CD4-positive, alpha-beta T cell (primary cell): ENCODE data around the gene MALSU1. TPM values are rescaled to one million over a fixed set of nuclear protein-coding genes. Genes with fewer than 3 reads are reported as not detected.

Experiments used
- ATAC-seq: fragments of 200-7000 bp; cut with Tn5 transposase; one replicate; pipeline ENCODE4 v1.10.0; 2022; ENCODE audit warnings: mild to moderate bottlenecking; ENCODE audit not compliant: poor library complexity
- CTCF ChIA-PET: fragments of 350-600 bp; sonication (Branson Sonifier 250); formaldehyde crosslinking; loops from one replicate; lab custom pipeline; 2021; ENCODE audit warnings: antibody characterized with exemption, inconsistent platforms; lab: Charles Lee
- POLR2A ChIA-PET: fragments of 350-600 bp; sonication (Branson Sonifier 250); formaldehyde crosslinking; loops from one replicate; lab custom pipeline; 2021; ENCODE audit warnings: antibody characterized with exemption, inconsistent platforms; lab: Charles Lee
- DNase-seq, 14 experiments: peaks; one replicate each; pipeline ENCODE4 v3.0.0-alpha.2; 2013 to 2020; ENCODE audit warnings: mixed read lengths in 2 of 14
- H3K27ac ChIP-seq, 2 donors: one replicate each; pipeline versions ENCODE4 v1.5.1 to v1.7.0; 2013; ENCODE audit warnings: low read length in 2 of 2, low read depth in 1 of 2, mild to moderate bottlenecking in 1 of 2
- H3K27me3 ChIP-seq, 2 experiments: 1 replicate in 1 of 2; 2 replicates in 1 of 2; pipeline versions ENCODE4 v1.6.1 to v1.7.0; 2013; ENCODE audit warnings: low read length in 2 of 2, control low read depth in 1 of 2, mild to moderate bottlenecking in 1 of 2, moderate library complexity in 1 of 2; ENCODE audit not compliant: insufficient read depth in 2 of 2, control insufficient read depth in 1 of 2
- H3K36me3 ChIP-seq: one replicate; pipeline ENCODE4 v1.6.1; 2013; ENCODE audit warnings: low read length, control low read depth; ENCODE audit not compliant: insufficient read depth
- H3K4me1 ChIP-seq: one replicate; pipeline ENCODE4 v1.6.1; 2013; ENCODE audit warnings: low read length, control low read depth; ENCODE audit not compliant: insufficient read depth
- H3K4me3 ChIP-seq: one replicate; pipeline ENCODE4 v1.5.1; 2013; ENCODE audit warnings: mild to moderate bottlenecking, low read length, moderate library complexity
- H3K9me3 ChIP-seq, 2 experiments: 1 replicate in 1 of 2; 2 replicates in 1 of 2; pipeline versions ENCODE4 v1.6.1 to v1.7.0; 2013; ENCODE audit warnings: low read length in 2 of 2, mild to moderate bottlenecking in 2 of 2, control low read depth in 1 of 2, moderate library complexity in 1 of 2; ENCODE audit not compliant: control insufficient read depth in 1 of 2, insufficient read depth in 1 of 2
- H3K27ac Mint-ChIP-seq: one replicate; pipeline ENCODE4 v1.8.0; 2020; ENCODE audit warnings: mixed read lengths
- H3K27me3 Mint-ChIP-seq: one replicate; pipeline ENCODE4 v1.8.0; 2021; ENCODE audit warnings: mixed read lengths
- H3K36me3 Mint-ChIP-seq: one replicate; pipeline ENCODE4 v1.8.0; 2021; ENCODE audit warnings: low read depth, mixed read lengths
- H3K4me1 Mint-ChIP-seq: one replicate; pipeline ENCODE4 v1.8.0; 2021; ENCODE audit warnings: low read depth, mixed read lengths
- H3K4me3 Mint-ChIP-seq: one replicate; pipeline ENCODE4 v1.8.0; 2020; ENCODE audit warnings: mild to moderate bottlenecking, mixed read lengths
- H3K9me3 Mint-ChIP-seq: one replicate; pipeline ENCODE4 v1.8.0; 2020; ENCODE audit warnings: mixed read lengths
- intact Hi-C, 2 experiments: fragments of 100-400 bp; cut with DNase I in 1 of 2; cut with micrococcal nuclease in 1 of 2; formaldehyde crosslinking; loops; one replicate each; pipeline versions ENCODE4 v1.15.1 to v1.9.0; 2023 to 2025; cut with DNase I, micrococcal nuclease
- total RNA-seq, 174 experiments: library from RNA in 2 of 174; stranded (reverse) in 2 of 174; gene quantifications; one replicate each; pipeline ENCODE4 v1.2.3 and lab custom pipeline; 2021 to 2026
- TF ChIP-seq, protein P1 (sequence below): fragments of 200-600 bp; IDR thresholded peaks from one replicate; pipeline ENCODE4 v1.8.0; 2022; ENCODE audit warnings: antibody characterized with exemption, mild to moderate bottlenecking

MALSU1 gene
- total RNA-seq, 2 experiments from 2014 or later = 50.5 to 50.9 TPM

DNA sequence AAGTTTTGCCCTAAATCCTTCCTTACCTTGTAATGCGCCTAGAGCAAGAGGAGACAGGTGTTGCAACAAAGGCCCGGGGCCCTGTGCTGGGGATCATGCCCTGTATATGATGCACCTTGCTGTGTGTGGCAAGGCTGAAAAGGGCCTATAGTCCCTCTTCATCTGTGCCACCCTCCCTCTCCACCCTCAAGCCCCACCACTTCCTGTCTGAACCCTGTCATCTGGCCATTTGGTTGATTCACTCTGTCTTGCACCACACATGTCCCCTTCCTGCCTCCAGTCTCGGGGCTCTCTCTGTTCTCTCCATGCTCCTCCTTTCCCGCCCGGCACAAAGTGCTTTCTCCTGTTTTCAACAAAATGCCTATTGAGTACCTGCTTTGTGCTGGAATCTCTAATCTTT lies 11.5 kb upstream of the MALSU1 start:
- no peak overlapping the region for H3K27ac Mint-ChIP-seq
- no peak for ATAC-seq
- no peak overlapping the region for H3K4me3 Mint-ChIP-seq

DNA sequence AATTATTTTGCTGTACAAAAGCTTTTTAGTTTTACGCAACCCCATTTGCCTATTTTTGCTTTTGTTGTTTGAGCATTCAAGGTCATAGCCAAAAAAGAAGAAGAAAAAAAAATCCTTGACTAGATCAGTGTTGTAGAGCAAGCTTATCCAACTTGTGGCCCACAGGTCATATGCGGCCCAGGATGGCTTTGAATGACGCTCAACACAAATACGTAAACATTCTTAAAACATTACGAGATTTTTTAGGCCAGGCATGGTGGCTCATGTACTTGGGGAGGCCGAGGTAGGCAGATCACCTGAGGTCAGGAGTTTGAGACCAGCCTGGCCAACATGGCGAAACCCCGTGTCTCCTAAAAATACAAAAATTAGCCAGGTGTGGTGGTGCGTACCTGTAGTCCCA lies 8.1 kb upstream of the MALSU1 start:
- Mint-ChIP-seq H3K4me3 (no peak overlapping the region), H3K27ac (no peak overlapping the region), H3K27me3 (no peaks in the 10 kb centered on the region), H3K4me1 (peaks cover 11% of the 10 kb centered on the region), H3K36me3 (no peaks in the 10 kb centered on the region), H3K9me3 (no peaks in the 10 kb centered on the region)
- Histone ChIP-seq H3K27ac (no peak overlapping the region), H3K9me3 (no peaks in the 10 kb centered on the region), H3K4me3 (no peak overlapping the region), H3K27me3 (no peaks in the 10 kb centered on the region), H3K36me3 (no peaks in the 10 kb centered on the region), H3K4me1 (peaks cover 15% of the 10 kb centered on the region)
- TF ChIP-seq, protein P1, sequence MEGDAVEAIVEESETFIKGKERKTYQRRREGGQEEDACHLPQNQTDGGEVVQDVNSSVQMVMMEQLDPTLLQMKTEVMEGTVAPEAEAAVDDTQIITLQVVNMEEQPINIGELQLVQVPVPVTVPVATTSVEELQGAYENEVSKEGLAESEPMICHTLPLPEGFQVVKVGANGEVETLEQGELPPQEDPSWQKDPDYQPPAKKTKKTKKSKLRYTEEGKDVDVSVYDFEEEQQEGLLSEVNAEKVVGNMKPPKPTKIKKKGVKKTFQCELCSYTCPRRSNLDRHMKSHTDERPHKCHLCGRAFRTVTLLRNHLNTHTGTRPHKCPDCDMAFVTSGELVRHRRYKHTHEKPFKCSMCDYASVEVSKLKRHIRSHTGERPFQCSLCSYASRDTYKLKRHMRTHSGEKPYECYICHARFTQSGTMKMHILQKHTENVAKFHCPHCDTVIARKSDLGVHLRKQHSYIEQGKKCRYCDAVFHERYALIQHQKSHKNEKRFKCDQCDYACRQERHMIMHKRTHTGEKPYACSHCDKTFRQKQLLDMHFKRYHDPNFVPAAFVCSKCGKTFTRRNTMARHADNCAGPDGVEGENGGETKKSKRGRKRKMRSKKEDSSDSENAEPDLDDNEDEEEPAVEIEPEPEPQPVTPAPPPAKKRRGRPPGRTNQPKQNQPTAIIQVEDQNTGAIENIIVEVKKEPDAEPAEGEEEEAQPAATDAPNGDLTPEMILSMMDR = no peak
- ATAC-seq (no peak), DNase-seq (no peak)
- intact Hi-C loops = loop anchor here in 1 of 2 experiments (10.0 kb wide), 2 partner anchors 394 to 436 kb away; partner anchors contain the start of gene FAM221A
- CTCF ChIA-PET = interaction anchor here (0.6 to 1.7 kb wide), 3 partner anchors 18 to 1376 kb away, joined by 3 read pairs; no protein-coding TSS in a partner anchor
- POLR2A ChIA-PET = interaction anchor here (2.0 kb wide), 1 partner anchor 55 kb away, joined by 5 read pairs; no protein-coding TSS in a partner anchor

More for the DNA sequence above, 11.5 kb upstream of the MALSU1 start:
- no peaks in the 10 kb centered on the region for H3K27me3 ChIP-seq
- ChIA-PET POLR2A (no interaction called here), CTCF (no interaction called here)
- H3K27me3 Mint-ChIP-seq = no peaks in the 10 kb centered on the region
- no peak overlapping the region for H3K27ac ChIP-seq
- TF ChIP-seq, protein P1 = no peak
- DNase-seq = no peak
- H3K4me1 ChIP-seq = peaks cover 15% of the 10 kb centered on the region
- H3K36me3 Mint-ChIP-seq = no peaks in the 10 kb centered on the region
- intact Hi-C loops = no loop called here
- H3K4me1 Mint-ChIP-seq = peaks cover 11% of the 10 kb centered on the region
- H3K4me3 ChIP-seq = no peak overlapping the region
- no peaks in the 10 kb centered on the region for H3K9me3 Mint-ChIP-seq
- no peaks in the 10 kb centered on the region for H3K9me3 ChIP-seq
- H3K36me3 ChIP-seq = no peaks in the 10 kb centered on the region

DNA sequence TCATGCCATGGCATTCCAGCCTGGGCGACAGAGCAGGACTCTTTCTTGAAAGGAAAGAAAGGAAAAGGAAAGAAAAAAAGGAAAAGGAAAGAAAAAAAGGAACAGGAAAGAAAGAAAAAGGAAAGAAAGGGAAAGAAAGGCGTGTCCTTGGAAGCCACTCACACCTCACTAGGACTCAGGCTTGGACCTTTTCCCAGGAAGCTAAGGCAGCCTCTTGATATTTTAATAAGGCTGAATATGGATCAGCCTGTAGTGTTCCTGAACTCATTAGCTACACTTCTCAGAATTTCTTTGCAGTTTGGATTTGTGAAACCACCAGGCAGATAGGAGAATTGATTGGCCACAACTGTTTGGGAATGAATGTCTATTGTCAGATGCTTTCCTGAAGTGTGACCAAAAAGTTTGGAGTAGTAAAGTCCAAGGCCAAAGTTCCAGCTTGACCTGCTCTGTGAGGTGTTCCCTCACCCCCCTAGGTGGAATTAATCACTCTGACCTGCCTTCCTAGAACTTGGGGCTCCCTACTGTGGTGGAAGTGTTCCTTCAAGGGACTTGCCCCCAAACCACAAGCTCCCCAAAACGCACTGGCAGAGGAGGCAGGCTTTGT lies 7.1 kb upstream of the MALSU1 start:
- no peak overlapping the region for H3K27ac ChIP-seq
- Mint-ChIP-seq H3K27me3 (no peaks in the 10 kb centered on the region), H3K4me3 (no peak overlapping the region), H3K9me3 (no peaks in the 10 kb centered on the region), H3K4me1 (peaks cover 15% of the 10 kb centered on the region), H3K27ac (no peak overlapping the region), H3K36me3 (no peaks in the 10 kb centered on the region)
- intact Hi-C loops = loop anchor here in 1 of 2 experiments (10.0 kb wide), 2 partner anchors 393 to 437 kb away; partner anchors contain the start of gene FAM221A
- TF ChIP-seq, protein P1 = no peak
- no peaks in the 10 kb centered on the region for H3K27me3 ChIP-seq
- H3K36me3 ChIP-seq = no peaks in the 10 kb centered on the region
- H3K4me3 ChIP-seq = no peak overlapping the region
- H3K4me1 ChIP-seq = peaks cover 15% of the 10 kb centered on the region
- DNase-seq = no peak
- ATAC-seq = no peak
- CTCF ChIA-PET = no interaction called here
- H3K9me3 ChIP-seq = no peaks in the 10 kb centered on the region
- POLR2A ChIA-PET = no interaction called here
